ENCODE data around the gene ZNF90.

DNA sequence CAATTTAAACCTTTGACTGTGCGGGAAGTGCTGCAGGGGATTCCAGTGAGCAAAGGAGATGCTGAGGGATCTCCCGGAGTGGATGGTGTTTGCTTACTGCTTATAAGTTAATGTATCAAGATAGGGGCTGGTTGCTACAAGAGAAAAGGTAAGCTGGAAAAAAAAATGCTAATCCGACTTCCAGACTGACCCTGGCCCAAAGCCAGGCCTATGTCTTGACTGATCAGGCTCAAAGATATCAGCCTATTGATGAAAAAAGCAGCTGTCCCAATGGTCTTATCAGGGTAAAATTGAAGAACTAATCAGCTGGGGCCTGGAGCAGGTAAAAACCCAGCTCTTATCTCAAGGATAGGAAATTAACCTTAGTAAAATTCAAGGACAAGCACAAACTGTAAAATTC is 10.9 kb upstream of the ZNF90 start:
- TF ChIP-seq, protein P1, sequence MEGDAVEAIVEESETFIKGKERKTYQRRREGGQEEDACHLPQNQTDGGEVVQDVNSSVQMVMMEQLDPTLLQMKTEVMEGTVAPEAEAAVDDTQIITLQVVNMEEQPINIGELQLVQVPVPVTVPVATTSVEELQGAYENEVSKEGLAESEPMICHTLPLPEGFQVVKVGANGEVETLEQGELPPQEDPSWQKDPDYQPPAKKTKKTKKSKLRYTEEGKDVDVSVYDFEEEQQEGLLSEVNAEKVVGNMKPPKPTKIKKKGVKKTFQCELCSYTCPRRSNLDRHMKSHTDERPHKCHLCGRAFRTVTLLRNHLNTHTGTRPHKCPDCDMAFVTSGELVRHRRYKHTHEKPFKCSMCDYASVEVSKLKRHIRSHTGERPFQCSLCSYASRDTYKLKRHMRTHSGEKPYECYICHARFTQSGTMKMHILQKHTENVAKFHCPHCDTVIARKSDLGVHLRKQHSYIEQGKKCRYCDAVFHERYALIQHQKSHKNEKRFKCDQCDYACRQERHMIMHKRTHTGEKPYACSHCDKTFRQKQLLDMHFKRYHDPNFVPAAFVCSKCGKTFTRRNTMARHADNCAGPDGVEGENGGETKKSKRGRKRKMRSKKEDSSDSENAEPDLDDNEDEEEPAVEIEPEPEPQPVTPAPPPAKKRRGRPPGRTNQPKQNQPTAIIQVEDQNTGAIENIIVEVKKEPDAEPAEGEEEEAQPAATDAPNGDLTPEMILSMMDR (IDR thresholded peaks at IDR 0.05): no peak
- no peak for TF ChIP-seq POLR2A (IDR thresholded peaks at IDR 0.05)

All from thyroid gland (tissue), 4 donors.